Kidney capillary endothelial cell (primary cell): ENCODE results near the gene SLC41A1.

Experiments
- DNase-seq: peaks from one replicate; pipeline ENCODE4 v3.0.0-alpha.2; 2018; ENCODE audit warnings: low spot score

Gene SLC41A1

GRCh38 chr1:205787287-205787916 is 25.6 kb downstream of the SLC41A1 start:
- no peak for DNase-seq

GRCh38 chr1:205786601-205787000 is 26.4 kb downstream of the SLC41A1 start:
- no peak for DNase-seq

- DNase-seq, result no peak
Observed at GRCh38 chr1:205785446-205785845, 27.6 kb downstream of the SLC41A1 start.

- no peak for DNase-seq
Observed at GRCh38 chr1:205783904-205784303, 29.1 kb downstream of the SLC41A1 start.

- DNase-seq, result no peak
Observed at GRCh38 chr1:205783433-205783795, 29.6 kb downstream of the SLC41A1 start.

- DNase-seq, result no peak
Observed at GRCh38 chr1:205782627-205783432, 30.2 kb downstream of the SLC41A1 start.

GRCh38 chr1:205780335-205780734 is 32.7 kb downstream of the SLC41A1 start:
- no peak for DNase-seq

- DNase-seq, result no peak
Observed at GRCh38 chr1:205777994-205778393, 35.0 kb downstream of the SLC41A1 start.

GRCh38 chr1:205775717-205776056 is 37.3 kb downstream of the SLC41A1 start:
- no peak for DNase-seq

- DNase-seq, result peak; percentile 76
Observed at GRCh38 chr1:205775015-205775716, 37.8 kb downstream of the SLC41A1 start, which contains the start of gene RAB29. RAB29 (minus strand) TSS chr1:205775482; CDS start chr1:205774956, 526 bp downstream.

GRCh38 chr1:205774198-205775014 is 38.6 kb downstream of the SLC41A1 start:
- DNase-seq, result peak; percentile 15

- no peak for DNase-seq
Observed at GRCh38 chr1:205772607-205773032, 40.4 kb downstream of the SLC41A1 start.

- no peak for DNase-seq
Observed at GRCh38 chr1:205770618-205771017, 42.4 kb downstream of the SLC41A1 start.

- no peak for DNase-seq
Observed at GRCh38 chr1:205769641-205770365, 43.2 kb downstream of the SLC41A1 start.

GRCh38 chr1:205767248-205767647 is 45.8 kb downstream of the SLC41A1 start:
- no peak for DNase-seq

GRCh38 chr1:205766570-205766969 is 46.4 kb downstream of the SLC41A1 start:
- no peak for DNase-seq

- DNase-seq, result peak; percentile 32
Observed at GRCh38 chr1:205766038-205766437, 47.0 kb downstream of the SLC41A1 start.

GRCh38 chr1:205764578-205764977 is 48.4 kb downstream of the SLC41A1 start:
- DNase-seq, result no peak

GRCh38 chr1:205763980-205764379 is 49.0 kb downstream of the SLC41A1 start:
- no peak for DNase-seq

- DNase-seq, result no peak
Observed at GRCh38 chr1:205760606-205761005, 52.4 kb downstream of the SLC41A1 start.

GRCh38 chr1:205756552-205756951 is 56.4 kb downstream of the SLC41A1 start:
- no peak for DNase-seq
